H54 (cell line): ENCODE measurements around the gene ZNF74.

Experiments
- DNase-seq: peaks from one replicate; pipeline ENCODE4 v3.0.0; 2011; ENCODE audit warnings: low spot score, mixed read lengths; ENCODE audit not compliant: insufficient read length
- FAIRE-seq: peaks from 3 replicates; lab custom pipeline; 2011; peaks lifted over from hg19 to GRCh38; lab: Jason Lieb, UNC
- POLR2A ChIP-seq: IDR thresholded peaks from 2 replicates; pipeline ENCODE4 v1.6.1; 2011; ENCODE audit warnings: low read depth, mild to moderate bottlenecking, low read length

ZNF74 gene

GRCh38 chr22:20434773-20435172 is 40.8 kb downstream of the ZNF74 start:
- no peak for DNase-seq
- FAIRE-seq, result no peak
- TF ChIP-seq POLR2A, result no peak

- no peak for DNase-seq
- no peak for TF ChIP-seq POLR2A
- FAIRE-seq, result no peak
These were observed 41.7 kb downstream of the ZNF74 start for GRCh38 chr22:20435436-20436306.

- TF ChIP-seq POLR2A, result no peak
- FAIRE-seq (no peak), DNase-seq (no peak)
These were observed 42.4 kb downstream of the ZNF74 start for GRCh38 chr22:20436307-20436767.

- DNase-seq (no peak), FAIRE-seq (no peak)
- TF ChIP-seq POLR2A, result no peak
These were observed 43.0 kb downstream of the ZNF74 start for GRCh38 chr22:20436768-20437612.

- TF ChIP-seq POLR2A, result 0 out of 2 replicates have a peak, but pooled peaks have one; percentile 22
- DNase-seq (no peak), FAIRE-seq (no peak)
These were observed 43.9 kb downstream of the ZNF74 start, which contains the start of gene SCARF2 for GRCh38 chr22:20437613-20438426. Gene SCARF2, minus strand, starts transcription at chr22:20437825. Its CDS starts 71 bp downstream, at chr22:20437754.

- DNase-seq (no peak), FAIRE-seq (no peak)
- TF ChIP-seq POLR2A, result no peak
These were observed 44.4 kb downstream of the ZNF74 start for GRCh38 chr22:20438427-20438677.

GRCh38 chr22:20438678-20439492 is 44.9 kb downstream of the ZNF74 start:
- no peak for TF ChIP-seq POLR2A
- DNase-seq (peak; percentile 60), FAIRE-seq (no peak)

GRCh38 chr22:20439556-20439927 is 45.6 kb downstream of the ZNF74 start:
- TF ChIP-seq POLR2A, result no peak
- no peak for FAIRE-seq
- no peak for DNase-seq

GRCh38 chr22:20439928-20440575 is 46.1 kb downstream of the ZNF74 start:
- TF ChIP-seq POLR2A, result no peak

GRCh38 chr22:20440637-20441591 is 47.0 kb downstream of the ZNF74 start:
- TF ChIP-seq POLR2A, result no peak
- FAIRE-seq, result no peak
- DNase-seq, result no peak

More at GRCh38 chr22:20439928-20440575, 46.1 kb downstream of the ZNF74 start:
- no peak for DNase-seq
- no peak for FAIRE-seq
